ENCODE data around the gene CFAP43. TPM values are rescaled to one million over a fixed set of nuclear protein-coding genes. Genes with fewer than 3 reads are reported as not detected.
A peak's percentile ranks its signal among the peaks of the same experiment; 100 is the strongest.

Gene CFAP43
- total and polyA plus RNA-seq, 9 of the 15 experiments (the other 6 are each of a cell fraction or from before 2014, with no cell fraction given), result 0.07 to 0.86 (median 0.11) TPM; not detected in 1

- TF ChIP-seq EGR1 (conservative IDR thresholded peaks at IDR 0.05) (no peak), PHF20 (IDR thresholded peaks at IDR 0.05; ENCODE audit: partially characterized antibody) (no peak), ARID3A (IDR thresholded peaks at IDR 0.05; ENCODE audit: borderline replicate concordance, low read depth, low read length) (no peak), HEY1 (CRISPR knock-in tag; IDR thresholded peaks at IDR 0.05; ENCODE audit: borderline replicate concordance) (no peak), POLR2B (IDR thresholded peaks at IDR 0.05; ENCODE audit: low read depth, partially characterized antibody) (no peak), ZNF395 (CRISPR knock-in tag; IDR thresholded peaks at IDR 0.05) (no peak), SMARCB1 (IDR thresholded peaks at IDR 0.05; ENCODE audit: insufficient read length, low read depth) (no peak), FOXA1 (IDR thresholded peaks at IDR 0.05; ENCODE audit: borderline replicate concordance) (no peak), ZNF707 (CRISPR knock-in tag; conservative IDR thresholded peaks at IDR 0.05) (no peak), RREB1 (CRISPR knock-in tag; IDR thresholded peaks at IDR 0.05) (no peak), ZBTB11 (CRISPR knock-in tag; IDR thresholded peaks at IDR 0.05) (0 out of 6 replicates have a peak, but pooled peaks of 1 of the 3 experiments have one; percentile 24), PCBP2 (IDR thresholded peaks at IDR 0.05; ENCODE audit: low read depth, low read length, poor library complexity, severe bottlenecking) (no peak), CBX2 (IDR thresholded peaks at IDR 0.05; ENCODE audit: insufficient read depth, low read length, poor library complexity, severe bottlenecking) (no peak)
Measured at GRCh38 chr10:104231784-104232612, at the start of gene CFAP43 (continued).
